Measurements from ENCODE around the gene ZMAT5. TPM values are rescaled to one million over a fixed set of nuclear protein-coding genes. Genes with fewer than 3 reads are reported as not detected.

ZMAT5 gene
- total RNA-seq, 1 donor from 2014 or later = 24.4 TPM

DNA sequence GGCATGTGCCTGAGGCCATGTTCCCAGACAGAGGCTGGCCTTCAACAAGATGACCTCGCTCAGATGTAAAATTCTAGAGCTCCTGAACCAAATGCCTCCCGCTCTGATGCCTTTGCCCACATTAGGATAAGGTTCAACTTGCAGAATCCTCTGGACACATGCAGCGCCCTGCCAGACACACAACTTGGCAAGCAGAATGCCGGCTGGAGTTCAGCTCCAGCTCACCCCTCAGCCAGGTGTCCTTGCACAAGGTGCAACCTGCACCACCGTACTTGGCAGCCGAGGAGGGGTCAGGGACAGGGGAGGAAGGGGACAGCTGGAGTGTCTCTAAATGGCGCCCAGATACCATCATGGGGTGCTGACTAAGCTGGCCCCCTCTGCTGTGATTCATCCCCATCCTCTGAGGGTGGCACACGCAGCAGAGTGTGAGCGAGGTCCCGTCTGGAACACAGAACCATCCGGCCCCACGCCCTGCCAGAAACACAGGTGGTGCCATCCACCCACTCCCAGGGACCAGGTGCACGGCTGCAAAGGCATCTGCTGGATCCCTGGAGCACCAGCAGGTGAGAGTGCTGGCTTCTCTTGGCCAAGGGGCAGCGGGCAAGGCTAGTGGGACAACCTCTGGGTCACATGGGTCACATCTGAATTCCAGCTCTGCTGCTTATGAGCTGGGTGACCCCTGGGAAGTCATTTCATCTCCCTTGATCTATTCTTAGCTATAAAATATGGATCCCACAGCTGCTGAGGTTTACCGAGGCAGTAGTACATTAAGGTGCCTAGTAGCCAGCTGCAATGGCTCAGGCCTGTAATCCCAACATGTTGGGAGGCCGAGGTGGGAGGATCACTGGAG lies 12.8 kb downstream of the ZMAT5 start:
- Histone ChIP-seq H4K20me1 (ENCODE audit: insufficient read depth, low read length) (peaks cover 11% of the 10 kb centered on the region), H3K27ac (ENCODE audit: low read depth, low read length) (no peak overlapping the region), H3K9ac (ENCODE audit: low read length) (no peak overlapping the region), H3K27me3 (ENCODE audit: insufficient read depth, low read length) (no peaks in the 10 kb centered on the region), H3K9me3 (ENCODE audit: insufficient read depth, low read depth, low read length) (no peaks in the 10 kb centered on the region), H3K4me1 (ENCODE audit: insufficient read depth, low read length) (no peaks in the 10 kb centered on the region), H3K79me2 (ENCODE audit: insufficient read depth, low read length) (no peaks in the 10 kb centered on the region), H3K4me2 (ENCODE audit: low read length) (no peak overlapping the region), H2AFZ (ENCODE audit: low read depth, low read length) (no peak overlapping the region), H3K4me3 (ENCODE audit: insufficient read depth, low read depth, low read length) (no peak overlapping the region), H3K36me3 (ENCODE audit: insufficient read depth, low read length) (no peaks in the 10 kb centered on the region)
- Mint-ChIP-seq H3K27me3 (ENCODE audit: low read depth, unreplicated experiment) (no peaks in the 10 kb centered on the region), H3K4me3 (ENCODE audit: unreplicated experiment) (no peak overlapping the region), H3K27ac (ENCODE audit: unreplicated experiment) (no peak overlapping the region), H3K9me3 (ENCODE audit: unreplicated experiment) (no peaks in the 10 kb centered on the region), H3K4me1 (ENCODE audit: low read depth, unreplicated experiment) (no peaks in the 10 kb centered on the region), H3K36me3 (ENCODE audit: low read depth, unreplicated experiment) (peaks cover 5% of the 10 kb centered on the region)
- no peak for DNase-seq (ENCODE audit: low read depth)
- no peak for FAIRE-seq
- no peak for TF ChIP-seq EZH2 (IDR thresholded peaks at IDR 0.05; ENCODE audit: insufficient read depth, low read length)

- no peak overlapping the region for H3K27ac ChIP-seq (ENCODE audit: low read depth, low read length)
- TF ChIP-seq, protein P1, sequence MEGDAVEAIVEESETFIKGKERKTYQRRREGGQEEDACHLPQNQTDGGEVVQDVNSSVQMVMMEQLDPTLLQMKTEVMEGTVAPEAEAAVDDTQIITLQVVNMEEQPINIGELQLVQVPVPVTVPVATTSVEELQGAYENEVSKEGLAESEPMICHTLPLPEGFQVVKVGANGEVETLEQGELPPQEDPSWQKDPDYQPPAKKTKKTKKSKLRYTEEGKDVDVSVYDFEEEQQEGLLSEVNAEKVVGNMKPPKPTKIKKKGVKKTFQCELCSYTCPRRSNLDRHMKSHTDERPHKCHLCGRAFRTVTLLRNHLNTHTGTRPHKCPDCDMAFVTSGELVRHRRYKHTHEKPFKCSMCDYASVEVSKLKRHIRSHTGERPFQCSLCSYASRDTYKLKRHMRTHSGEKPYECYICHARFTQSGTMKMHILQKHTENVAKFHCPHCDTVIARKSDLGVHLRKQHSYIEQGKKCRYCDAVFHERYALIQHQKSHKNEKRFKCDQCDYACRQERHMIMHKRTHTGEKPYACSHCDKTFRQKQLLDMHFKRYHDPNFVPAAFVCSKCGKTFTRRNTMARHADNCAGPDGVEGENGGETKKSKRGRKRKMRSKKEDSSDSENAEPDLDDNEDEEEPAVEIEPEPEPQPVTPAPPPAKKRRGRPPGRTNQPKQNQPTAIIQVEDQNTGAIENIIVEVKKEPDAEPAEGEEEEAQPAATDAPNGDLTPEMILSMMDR (IDR thresholded peaks at IDR 0.05; ENCODE audit: insufficient read depth, low read depth, low read length) = no peak
- no peak for TF ChIP-seq EZH2 (IDR thresholded peaks at IDR 0.05; ENCODE audit: insufficient read depth, low read length)
- no peaks in the 10 kb centered on the region for H3K79me2 ChIP-seq (ENCODE audit: insufficient read depth, low read length)
- H4K20me1 ChIP-seq (ENCODE audit: insufficient read depth, low read length) = peaks cover 8% of the 10 kb centered on the region
- H3K27me3 Mint-ChIP-seq (ENCODE audit: low read depth, unreplicated experiment) = no peaks in the 10 kb centered on the region
- H3K27me3 ChIP-seq (ENCODE audit: insufficient read depth, low read length) = no peaks in the 10 kb centered on the region
- H3K4me1 ChIP-seq (ENCODE audit: insufficient read depth, low read length) = no peaks in the 10 kb centered on the region
- H3K9me3 ChIP-seq (ENCODE audit: insufficient read depth, low read depth, low read length) = no peaks in the 10 kb centered on the region
- peaks cover 10% of the 10 kb centered on the region for H3K36me3 Mint-ChIP-seq (ENCODE audit: low read depth, unreplicated experiment)
- no peaks in the 10 kb centered on the region for H3K9me3 Mint-ChIP-seq (ENCODE audit: unreplicated experiment)
- FAIRE-seq (no peak), DNase-seq (ENCODE audit: low read depth) (no peak)
- H3K27ac Mint-ChIP-seq (ENCODE audit: unreplicated experiment) = no peak overlapping the region
- H3K4me3 Mint-ChIP-seq (ENCODE audit: unreplicated experiment) = no peak overlapping the region
- H3K36me3 ChIP-seq (ENCODE audit: insufficient read depth, low read length) = no peaks in the 10 kb centered on the region
- H3K9ac ChIP-seq (ENCODE audit: low read length) = no peak overlapping the region
- no peak overlapping the region for H2AFZ ChIP-seq (ENCODE audit: low read depth, low read length)
- no peaks in the 10 kb centered on the region for H3K4me1 Mint-ChIP-seq (ENCODE audit: low read depth, unreplicated experiment)
- H3K4me2 ChIP-seq (ENCODE audit: low read length) = no peak overlapping the region
- no peak overlapping the region for H3K4me3 ChIP-seq (ENCODE audit: insufficient read depth, low read depth, low read length)
These were observed 15.1 kb downstream of the ZMAT5 start for GRCh38 chr22:29751669-29752068.

DNA sequence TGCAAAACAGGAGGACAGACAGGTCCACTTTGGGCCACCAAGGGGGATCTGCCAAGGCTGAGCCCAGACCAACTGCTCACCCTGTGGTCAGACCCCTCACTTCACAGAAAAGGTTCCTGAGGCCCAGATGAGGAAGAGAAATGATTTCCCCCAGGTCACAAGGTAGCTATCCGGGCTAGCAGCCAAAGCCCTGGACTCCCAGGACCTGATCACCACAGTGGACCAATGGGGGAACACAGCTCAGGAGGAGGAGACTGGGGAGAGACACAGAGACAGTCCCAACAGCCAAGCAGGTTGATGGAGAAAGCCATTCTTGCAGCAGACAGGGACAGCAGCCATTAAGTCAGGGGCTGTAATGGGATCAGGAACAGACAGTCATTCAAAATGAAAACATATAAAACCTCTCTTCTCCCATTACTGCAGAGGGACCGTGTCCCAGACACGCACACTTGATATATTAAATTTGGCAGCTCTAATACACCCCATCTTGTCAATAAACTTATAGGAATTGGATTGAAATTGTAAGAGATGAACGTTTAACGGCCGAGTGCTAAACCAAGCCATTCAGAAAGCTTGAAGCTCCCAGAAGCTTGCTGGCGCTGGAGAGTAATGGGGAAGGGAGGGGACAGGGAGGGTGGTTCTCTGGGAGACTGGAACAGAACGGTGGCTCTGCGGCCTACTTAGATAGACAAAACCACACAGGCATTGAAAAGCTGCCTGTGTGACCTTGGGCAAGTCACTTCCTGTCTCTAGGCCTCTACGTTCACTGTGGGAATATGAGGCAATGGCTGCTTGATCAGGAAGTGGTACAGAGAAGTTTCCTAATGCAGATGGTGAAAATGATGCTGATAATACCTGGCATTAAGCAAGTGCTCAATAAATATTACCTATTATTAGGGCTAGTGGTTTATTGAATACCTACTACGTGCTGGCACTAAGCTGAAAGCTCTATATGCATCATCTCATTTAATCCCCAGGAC lies 16.0 kb downstream of the ZMAT5 start:
- H3K27ac Mint-ChIP-seq (ENCODE audit: unreplicated experiment) = no peak overlapping the region

More for the DNA sequence above, 16.0 kb downstream of the ZMAT5 start:
- H3K27me3 Mint-ChIP-seq (ENCODE audit: low read depth, unreplicated experiment) = no peaks in the 10 kb centered on the region
- H3K4me3 ChIP-seq (ENCODE audit: insufficient read depth, low read depth, low read length) = no peak overlapping the region
- no peak overlapping the region for H3K4me3 Mint-ChIP-seq (ENCODE audit: unreplicated experiment)
- no peak overlapping the region for H3K9ac ChIP-seq (ENCODE audit: low read length)
- no peaks in the 10 kb centered on the region for H3K79me2 ChIP-seq (ENCODE audit: insufficient read depth, low read length)
- H3K27ac ChIP-seq (ENCODE audit: low read depth, low read length) = no peak overlapping the region
- H3K9me3 Mint-ChIP-seq (ENCODE audit: unreplicated experiment) = no peaks in the 10 kb centered on the region
- TF ChIP-seq, protein P1 (IDR thresholded peaks at IDR 0.05; ENCODE audit: insufficient read depth, low read depth, low read length) = no peak
- no peak for TF ChIP-seq EZH2 (IDR thresholded peaks at IDR 0.05; ENCODE audit: insufficient read depth, low read length)
- H3K4me2 ChIP-seq (ENCODE audit: low read length) = no peak overlapping the region
- FAIRE-seq = no peak
- no peaks in the 10 kb centered on the region for H3K36me3 ChIP-seq (ENCODE audit: insufficient read depth, low read length)
- H3K9me3 ChIP-seq (ENCODE audit: insufficient read depth, low read depth, low read length) = no peaks in the 10 kb centered on the region
- H4K20me1 ChIP-seq (ENCODE audit: insufficient read depth, low read length) = peaks cover 4% of the 10 kb centered on the region
- no peaks in the 10 kb centered on the region for H3K4me1 Mint-ChIP-seq (ENCODE audit: low read depth, unreplicated experiment)
- H3K36me3 Mint-ChIP-seq (ENCODE audit: low read depth, unreplicated experiment) = peaks cover 10% of the 10 kb centered on the region
- no peaks in the 10 kb centered on the region for H3K4me1 ChIP-seq (ENCODE audit: insufficient read depth, low read length)
- H3K27me3 ChIP-seq (ENCODE audit: insufficient read depth, low read length) = no peaks in the 10 kb centered on the region
- DNase-seq (ENCODE audit: low read depth) = no peak
- no peak overlapping the region for H2AFZ ChIP-seq (ENCODE audit: low read depth, low read length)

Measured in astrocyte (in vitro differentiated cells and primary cell).